Calu3 (cell line): ENCODE results near the gene RGL4. TPM values are rescaled to one million over a fixed set of nuclear protein-coding genes. Genes with fewer than 3 reads are reported as not detected.

Source experiments
- BruUV-seq: library from RNA; stranded (reverse); fragments of 400-500 nt; replicated peaks from 2 replicates; lab custom pipeline; 2021; lab: Mats Ljungman, UMichigan
- CTCF ChIA-PET: fragments of 300-600 bp; sonication (Branson Sonifier 250); formaldehyde crosslinking; loops from one replicate; lab custom pipeline; 2022; ENCODE audit warnings: antibody characterized with exemption; lab: Charles Lee
- DNase-seq: peaks from one replicate; pipeline ENCODE4 v3.0.0; 2022
- H3K27ac Mint-ChIP-seq: one replicate; pipeline ENCODE4 v1.8.0; 2022; ENCODE audit warnings: mixed read lengths; ENCODE audit not compliant: unreplicated experiment
- H3K27me3 Mint-ChIP-seq: one replicate; pipeline ENCODE4 v1.8.0; 2022; ENCODE audit warnings: mixed read lengths; ENCODE audit not compliant: unreplicated experiment
- H3K36me3 Mint-ChIP-seq: one replicate; pipeline ENCODE4 v1.8.0; 2022; ENCODE audit warnings: mild to moderate bottlenecking, moderate library complexity, mixed read lengths; ENCODE audit not compliant: insufficient read depth, unreplicated experiment
- H3K4me1 Mint-ChIP-seq: one replicate; pipeline ENCODE4 v1.8.0; 2022; ENCODE audit warnings: mild to moderate bottlenecking, low read depth, mixed read lengths; ENCODE audit not compliant: unreplicated experiment
- H3K4me3 Mint-ChIP-seq: one replicate; pipeline ENCODE4 v1.8.0; 2022; ENCODE audit warnings: mild to moderate bottlenecking, low read depth, moderate library complexity, mixed read lengths; ENCODE audit not compliant: unreplicated experiment
- H3K9me3 Mint-ChIP-seq: one replicate; pipeline ENCODE4 v1.8.0; 2022; ENCODE audit warnings: low read depth, mixed read lengths; ENCODE audit not compliant: unreplicated experiment
- intact Hi-C: fragments of 100-400 bp; cut with micrococcal nuclease; formaldehyde crosslinking; loops from one replicate; pipeline ENCODE4 v1.10.0; 2022; ENCODE audit not compliant: unreplicated experiment
- total RNA-seq: library from RNA; stranded (reverse); gene quantifications from 2 replicates; pipeline ENCODE4 v1.2.3, GENCODE V29; 2022
- TF ChIP-seq, protein P1 (sequence below): fragments of 200-600 bp; IDR thresholded peaks from one replicate; pipeline ENCODE4 v1.8.0; 2022; ENCODE audit warnings: antibody characterized with exemption; ENCODE audit not compliant: unreplicated experiment

The RGL4 gene
- total RNA-seq, 1 experiment from 2014 or later = not detected

DNA sequence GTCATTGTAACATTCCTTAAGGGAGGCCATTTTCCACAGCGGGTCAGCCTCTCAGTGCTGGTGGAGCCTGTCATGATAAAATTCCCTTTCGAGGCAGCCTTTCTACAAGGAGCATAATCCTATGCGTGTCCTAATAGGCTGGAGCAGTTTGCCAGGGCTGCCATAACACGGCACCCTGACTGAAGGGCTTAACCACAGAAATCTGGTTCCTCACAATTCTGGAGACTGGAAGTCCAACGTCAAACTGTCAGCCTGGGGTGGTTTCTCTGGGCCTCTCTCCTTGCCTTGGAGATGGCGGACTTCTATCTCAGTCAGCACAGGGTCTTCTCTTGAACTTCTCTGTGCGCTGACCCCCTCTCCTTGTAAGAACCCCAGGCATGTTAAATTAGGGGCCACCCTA is 1.4 kb upstream of the RGL4 start:
- TF ChIP-seq, protein P1, sequence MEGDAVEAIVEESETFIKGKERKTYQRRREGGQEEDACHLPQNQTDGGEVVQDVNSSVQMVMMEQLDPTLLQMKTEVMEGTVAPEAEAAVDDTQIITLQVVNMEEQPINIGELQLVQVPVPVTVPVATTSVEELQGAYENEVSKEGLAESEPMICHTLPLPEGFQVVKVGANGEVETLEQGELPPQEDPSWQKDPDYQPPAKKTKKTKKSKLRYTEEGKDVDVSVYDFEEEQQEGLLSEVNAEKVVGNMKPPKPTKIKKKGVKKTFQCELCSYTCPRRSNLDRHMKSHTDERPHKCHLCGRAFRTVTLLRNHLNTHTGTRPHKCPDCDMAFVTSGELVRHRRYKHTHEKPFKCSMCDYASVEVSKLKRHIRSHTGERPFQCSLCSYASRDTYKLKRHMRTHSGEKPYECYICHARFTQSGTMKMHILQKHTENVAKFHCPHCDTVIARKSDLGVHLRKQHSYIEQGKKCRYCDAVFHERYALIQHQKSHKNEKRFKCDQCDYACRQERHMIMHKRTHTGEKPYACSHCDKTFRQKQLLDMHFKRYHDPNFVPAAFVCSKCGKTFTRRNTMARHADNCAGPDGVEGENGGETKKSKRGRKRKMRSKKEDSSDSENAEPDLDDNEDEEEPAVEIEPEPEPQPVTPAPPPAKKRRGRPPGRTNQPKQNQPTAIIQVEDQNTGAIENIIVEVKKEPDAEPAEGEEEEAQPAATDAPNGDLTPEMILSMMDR = no peak
- H3K4me3 Mint-ChIP-seq = no peak overlapping the region
- no peak overlapping the region for H3K27ac Mint-ChIP-seq
- no TSS peak for BruUV-seq
- no peaks in the 10 kb centered on the region for H3K9me3 Mint-ChIP-seq
- H3K27me3 Mint-ChIP-seq = no peaks in the 10 kb centered on the region
- DNase-seq = no peak
- H3K36me3 Mint-ChIP-seq = peaks cover 6% of the 10 kb centered on the region
- CTCF ChIA-PET = no interaction called here
- intact Hi-C loops = no loop called here
- peaks cover 9% of the 10 kb centered on the region for H3K4me1 Mint-ChIP-seq

DNA sequence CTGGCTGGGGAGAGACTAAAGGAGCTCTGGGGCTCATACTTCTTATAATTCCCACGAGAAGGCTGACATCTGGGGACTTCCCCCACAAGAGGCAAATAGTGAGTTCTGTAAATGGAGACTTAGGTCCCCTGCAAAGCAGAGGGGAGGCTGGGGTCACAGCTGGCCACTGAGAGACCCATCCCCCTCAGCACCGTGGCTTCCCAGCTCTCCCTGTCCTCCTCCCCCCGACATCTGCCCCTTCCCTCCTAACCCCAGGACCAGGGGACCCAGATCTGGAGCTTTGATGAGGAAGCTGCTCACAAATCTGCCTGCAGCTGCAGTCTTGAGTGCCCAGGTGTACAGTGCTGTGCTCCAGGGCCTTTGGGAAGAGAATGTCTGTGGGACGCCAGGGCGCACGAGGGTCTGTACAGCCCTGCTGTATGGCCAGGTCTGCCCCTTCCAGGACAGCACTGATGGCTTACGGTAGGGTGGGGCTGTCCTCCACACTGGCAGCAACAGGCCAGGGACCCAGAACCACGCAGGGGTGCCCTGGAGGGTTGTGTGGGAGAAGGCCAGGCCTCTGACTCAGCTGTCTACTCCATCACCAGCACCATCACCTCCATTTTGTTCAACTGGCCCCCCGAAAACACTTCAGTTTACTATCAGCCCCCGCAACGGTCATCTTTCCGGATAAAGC is 1.1 kb downstream of the RGL4 start:
- Mint-ChIP-seq H3K27me3 (no peaks in the 10 kb centered on the region), H3K36me3 (peaks cover 10% of the 10 kb centered on the region), H3K4me1 (no peaks in the 10 kb centered on the region), H3K9me3 (no peaks in the 10 kb centered on the region), H3K27ac (no peak overlapping the region), H3K4me3 (no peak overlapping the region)
- TF ChIP-seq, protein P1 = no peak
- DNase-seq = no peak
- intact Hi-C loops = no loop called here
- CTCF ChIA-PET = no interaction called here
- BruUV-seq = no TSS peak

DNA sequence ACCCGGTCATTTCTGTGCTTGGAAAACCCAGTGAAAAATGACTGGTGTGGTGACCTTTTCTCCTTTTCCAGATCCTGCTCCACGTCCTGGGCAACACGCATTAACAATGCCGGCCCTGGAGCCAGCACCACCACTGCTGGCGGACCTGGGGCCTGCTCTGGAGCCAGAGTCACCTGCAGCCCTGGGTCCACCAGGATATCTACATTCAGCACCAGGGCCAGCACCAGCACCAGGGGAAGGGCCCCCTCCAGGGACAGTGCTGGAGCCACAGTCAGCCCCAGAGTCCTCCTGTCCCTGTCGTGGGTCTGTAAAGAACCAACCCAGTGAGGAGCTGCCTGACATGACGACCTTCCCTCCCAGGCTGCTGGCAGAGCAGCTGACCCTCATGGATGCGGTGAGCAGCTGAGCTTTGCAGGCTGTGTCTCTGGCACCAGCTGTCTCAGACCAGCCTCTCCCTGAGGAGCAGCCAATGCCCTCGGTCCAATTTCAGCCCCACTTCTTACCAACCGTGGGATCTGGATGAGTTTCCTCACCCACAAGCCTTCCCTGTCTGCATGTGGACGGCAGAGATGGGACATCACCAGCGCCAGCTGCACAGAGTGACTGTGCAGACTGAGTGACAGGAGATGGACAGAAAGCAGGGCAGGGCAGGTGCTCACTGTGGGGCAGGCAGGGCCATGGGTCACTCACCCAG is 1.9 kb downstream of the RGL4 start:
- H3K4me1 Mint-ChIP-seq = no peaks in the 10 kb centered on the region
- H3K36me3 Mint-ChIP-seq = peaks cover 10% of the 10 kb centered on the region
- no peak overlapping the region for H3K4me3 Mint-ChIP-seq
- no peaks in the 10 kb centered on the region for H3K9me3 Mint-ChIP-seq
- no TSS peak for BruUV-seq
- no peaks in the 10 kb centered on the region for H3K27me3 Mint-ChIP-seq
- TF ChIP-seq, protein P1 = no peak
- CTCF ChIA-PET = interaction anchor here (0.5 kb wide), 1 partner anchor 120 kb away, joined by 4 read pairs; no protein-coding TSS in a partner anchor
- H3K27ac Mint-ChIP-seq = no peak overlapping the region
- intact Hi-C loops = no loop called here
- DNase-seq = no peak

DNA sequence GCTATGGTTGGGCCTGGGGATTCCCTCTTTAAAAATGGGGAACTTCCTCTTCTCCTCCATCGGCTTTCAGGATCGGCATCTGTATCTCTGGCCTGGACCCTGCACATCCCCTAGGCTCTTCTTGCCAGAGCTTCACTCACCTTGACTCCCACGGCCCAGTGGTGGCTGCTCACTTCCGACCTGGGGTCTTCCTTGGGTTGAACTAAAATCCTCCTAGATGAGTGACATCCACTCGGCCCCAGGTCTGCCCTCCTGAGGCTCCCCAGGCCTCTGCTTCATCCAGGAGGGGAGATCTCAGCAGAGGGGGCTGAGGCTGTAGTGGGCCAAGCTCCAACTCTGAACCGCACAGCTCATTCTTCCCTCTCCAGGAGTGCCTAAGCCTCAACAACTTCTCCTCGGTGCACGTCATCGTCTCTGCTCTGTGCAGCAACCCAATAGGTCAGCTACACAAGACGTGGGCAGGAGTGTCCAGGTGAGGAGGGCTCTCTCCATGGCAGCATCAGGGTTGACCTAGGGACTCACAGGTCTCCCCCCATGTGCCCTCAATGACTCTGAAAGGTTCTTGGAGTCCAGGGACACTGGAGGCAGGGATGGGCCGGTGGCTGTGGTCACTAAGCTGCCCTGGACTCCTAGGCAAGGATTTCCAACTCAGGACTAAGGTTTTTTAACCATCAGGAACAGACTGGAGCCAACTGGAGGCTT is 3.3 kb downstream of the RGL4 start:
- no TSS peak for BruUV-seq
- Mint-ChIP-seq H3K27me3 (no peaks in the 10 kb centered on the region), H3K27ac (no peak overlapping the region), H3K4me3 (no peak overlapping the region), H3K9me3 (no peaks in the 10 kb centered on the region), H3K36me3 (peaks cover 10% of the 10 kb centered on the region), H3K4me1 (no peaks in the 10 kb centered on the region)
- DNase-seq = no peak
- CTCF ChIA-PET = interaction anchor here (0.9 kb wide), 1 partner anchor 45 kb away, joined by 3 read pairs; no protein-coding TSS in a partner anchor
- TF ChIP-seq, protein P1 = no peak
- intact Hi-C loops = no loop called here
